HepG2 (cell line): ENCODE measurements around the gene DDX23. TPM values are rescaled to one million over a fixed set of nuclear protein-coding genes. Genes with fewer than 3 reads are reported as not detected.
A peak's percentile ranks its signal among the peaks of the same experiment; 100 is the strongest.

Experiments
- ETV6 ChIP-seq: sonication (generic); formaldehyde crosslinking; conservative IDR thresholded peaks from 2 replicates; pipeline ENCODE4 v1.4.0; 2020; ENCODE audit warnings: missing genetic modification reagents
- FOXO1 ChIP-seq: sonication (generic); formaldehyde crosslinking; IDR thresholded peaks from 2 replicates; pipeline ENCODE4 v1.4.0; 2020; ENCODE audit warnings: missing genetic modification reagents
- PTBP1 ChIP-seq: fragments of 200-400 bp; formaldehyde crosslinking; IDR thresholded peaks from 2 replicates; pipeline ENCODE4 v1.6.1; 2018; ENCODE audit warnings: low read length, low read depth; ENCODE audit not compliant: poor library complexity, severe bottlenecking
- RAD21 ChIP-seq: fragments of 450-650 bp; formaldehyde crosslinking; IDR thresholded peaks from 2 replicates; pipeline ENCODE4 v1.5.0; 2020; ENCODE audit warnings: mild to moderate bottlenecking
- SIX1 ChIP-seq: sonication (generic); formaldehyde crosslinking; IDR thresholded peaks from 2 replicates; pipeline ENCODE4 v1.4.0; 2020; ENCODE audit warnings: missing genetic modification reagents, borderline replicate concordance
- SOX6 ChIP-seq, 2 experiments: fragments of 450-650 bp in 1 of 2; sonication (generic) in 1 of 2; formaldehyde crosslinking in 1 of 2; IDR thresholded peaks; 2 replicates each; pipeline versions ENCODE4 v1.4.0 to v1.6.1; 2017 to 2020; ENCODE audit warnings: antibody characterized with exemption in 1 of 2, mild to moderate bottlenecking in 1 of 2, missing genetic modification reagents in 1 of 2
- THAP11 ChIP-seq: IDR thresholded peaks from 2 replicates; pipeline ENCODE4 v1.6.1; 2016; ENCODE audit warnings: missing biosample characterization, missing genetic modification reagents
- ZNF550 ChIP-seq: sonication (generic); formaldehyde crosslinking; IDR thresholded peaks from 2 replicates; pipeline ENCODE4 v1.4.0; 2020; ENCODE audit warnings: mild to moderate bottlenecking, missing genetic modification reagents, borderline replicate concordance
- ZNF644 ChIP-seq: IDR thresholded peaks from 2 replicates; pipeline ENCODE4 v1.6.1; 2016; ENCODE audit warnings: low read depth
- polyA plus RNA-seq, 8 experiments: library from polyadenylated mRNA; depleted of rRNA in 3 of 8; stranded (reverse) in 7 of 8; unstranded in 1 of 8; fragments of >200 nt; fragmentation: Illumina TruSeq in 4 of 8; extraction: Trizol in 4 of 8; gene quantifications; 2 replicates each; pipeline versions ENCODE4 v1.2.1 to v1.2.3, GENCODE V29; 2011 to 2016; ENCODE audit warnings: low read depth in 4 of 8, missing spikeins in 1 of 8, mixed read lengths in 1 of 8; ENCODE audit not compliant: insufficient read depth in 1 of 8
- total RNA-seq, 5 experiments: library from RNA; depleted of rRNA; stranded (reverse); fragments of >200 nt; fragmentation: Illumina TruSeq; extraction: Trizol; gene quantifications; 2 replicates each; pipeline ENCODE4 v1.2.3, GENCODE V29; 2016; ENCODE audit warnings: low read depth in 1 of 5
- TF ChIP-seq, protein P1 (sequence below): sonication (generic); formaldehyde crosslinking; IDR thresholded peaks from 2 replicates; pipeline ENCODE4 v1.5.0; 2020; ENCODE audit warnings: mild to moderate bottlenecking, missing genetic modification reagents, borderline replicate concordance

The DDX23 gene
- total and polyA plus RNA-seq, 2 of the 13 experiments (the other 11 are each of a cell fraction or from before 2014, with no cell fraction given), result 35.7 to 90.0 TPM

- TF ChIP-seq SOX6 (IDR thresholded peaks at IDR 0.05) (no peak), SOX6 (CRISPR knock-in tag; IDR thresholded peaks at IDR 0.05) (peak; percentile 55), RAD21 (CRISPR knock-in tag) (peak; percentile 96), THAP11 (CRISPR knock-in tag) (peak; percentile 78), ETV6 (CRISPR knock-in tag) (0 out of 2 replicates have a peak, but pooled peaks have one; percentile 37), FOXO1 (CRISPR knock-in tag) (peak; percentile 29; the same call in 1 of the 2 replicates), PTBP1 (peak; percentile 30), ZNF644 (CRISPR knock-in tag) (no peak), SIX1 (CRISPR knock-in tag) (0 out of 2 replicates have a peak, but pooled peaks have one; percentile 29), ZNF550 (CRISPR knock-in tag) (no peak)
- TF ChIP-seq, protein P1, sequence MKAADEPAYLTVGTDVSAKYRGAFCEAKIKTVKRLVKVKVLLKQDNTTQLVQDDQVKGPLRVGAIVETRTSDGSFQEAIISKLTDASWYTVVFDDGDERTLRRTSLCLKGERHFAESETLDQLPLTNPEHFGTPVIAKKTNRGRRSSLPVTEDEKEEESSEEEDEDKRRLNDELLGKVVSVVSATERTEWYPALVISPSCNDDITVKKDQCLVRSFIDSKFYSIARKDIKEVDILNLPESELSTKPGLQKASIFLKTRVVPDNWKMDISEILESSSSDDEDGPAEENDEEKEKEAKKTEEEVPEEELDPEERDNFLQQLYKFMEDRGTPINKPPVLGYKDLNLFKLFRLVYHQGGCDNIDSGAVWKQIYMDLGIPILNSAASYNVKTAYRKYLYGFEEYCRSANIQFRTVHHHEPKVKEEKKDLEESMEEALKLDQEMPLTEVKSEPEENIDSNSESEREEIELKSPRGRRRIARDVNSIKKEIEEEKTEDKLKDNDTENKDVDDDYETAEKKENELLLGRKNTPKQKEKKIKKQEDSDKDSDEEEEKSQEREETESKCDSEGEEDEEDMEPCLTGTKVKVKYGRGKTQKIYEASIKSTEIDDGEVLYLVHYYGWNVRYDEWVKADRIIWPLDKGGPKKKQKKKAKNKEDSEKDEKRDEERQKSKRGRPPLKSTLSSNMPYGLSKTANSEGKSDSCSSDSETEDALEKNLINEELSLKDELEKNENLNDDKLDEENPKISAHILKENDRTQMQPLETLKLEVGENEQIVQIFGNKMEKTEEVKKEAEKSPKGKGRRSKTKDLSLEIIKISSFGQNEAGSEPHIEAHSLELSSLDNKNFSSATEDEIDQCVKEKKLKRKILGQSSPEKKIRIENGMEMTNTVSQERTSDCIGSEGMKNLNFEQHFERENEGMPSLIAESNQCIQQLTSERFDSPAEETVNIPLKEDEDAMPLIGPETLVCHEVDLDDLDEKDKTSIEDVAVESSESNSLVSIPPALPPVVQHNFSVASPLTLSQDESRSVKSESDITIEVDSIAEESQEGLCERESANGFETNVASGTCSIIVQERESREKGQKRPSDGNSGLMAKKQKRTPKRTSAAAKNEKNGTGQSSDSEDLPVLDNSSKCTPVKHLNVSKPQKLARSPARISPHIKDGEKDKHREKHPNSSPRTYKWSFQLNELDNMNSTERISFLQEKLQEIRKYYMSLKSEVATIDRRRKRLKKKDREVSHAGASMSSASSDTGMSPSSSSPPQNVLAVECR, result peak; percentile 33; the same call in 1 of the 2 replicates
These were observed 38.9 kb upstream of the DDX23 start (continued) for GRCh38 chr12:48890657-48891418.
